HFF-Myc (cell line): ENCODE results near the gene SLC66A2.

ENCODE experiments used
- DNase-seq: peaks from one replicate; pipeline ENCODE4 v3.0.0-alpha.2; 2011; ENCODE audit warnings: low read depth; ENCODE audit errors: extremely low read depth
- H3K4me3 ChIP-seq: replicated peaks from 2 replicates; pipeline ENCODE4 v1.5.1; 2011; ENCODE audit warnings: low read depth, mild to moderate bottlenecking, control low read depth, low read length
- TF ChIP-seq, protein P1 (sequence below): IDR thresholded peaks from 2 replicates; pipeline ENCODE4 v1.5.1; 2012; ENCODE audit warnings: mild to moderate bottlenecking, low read depth, low read length, control low read depth; ENCODE audit errors: missing control alignments

The SLC66A2 gene

DNA sequence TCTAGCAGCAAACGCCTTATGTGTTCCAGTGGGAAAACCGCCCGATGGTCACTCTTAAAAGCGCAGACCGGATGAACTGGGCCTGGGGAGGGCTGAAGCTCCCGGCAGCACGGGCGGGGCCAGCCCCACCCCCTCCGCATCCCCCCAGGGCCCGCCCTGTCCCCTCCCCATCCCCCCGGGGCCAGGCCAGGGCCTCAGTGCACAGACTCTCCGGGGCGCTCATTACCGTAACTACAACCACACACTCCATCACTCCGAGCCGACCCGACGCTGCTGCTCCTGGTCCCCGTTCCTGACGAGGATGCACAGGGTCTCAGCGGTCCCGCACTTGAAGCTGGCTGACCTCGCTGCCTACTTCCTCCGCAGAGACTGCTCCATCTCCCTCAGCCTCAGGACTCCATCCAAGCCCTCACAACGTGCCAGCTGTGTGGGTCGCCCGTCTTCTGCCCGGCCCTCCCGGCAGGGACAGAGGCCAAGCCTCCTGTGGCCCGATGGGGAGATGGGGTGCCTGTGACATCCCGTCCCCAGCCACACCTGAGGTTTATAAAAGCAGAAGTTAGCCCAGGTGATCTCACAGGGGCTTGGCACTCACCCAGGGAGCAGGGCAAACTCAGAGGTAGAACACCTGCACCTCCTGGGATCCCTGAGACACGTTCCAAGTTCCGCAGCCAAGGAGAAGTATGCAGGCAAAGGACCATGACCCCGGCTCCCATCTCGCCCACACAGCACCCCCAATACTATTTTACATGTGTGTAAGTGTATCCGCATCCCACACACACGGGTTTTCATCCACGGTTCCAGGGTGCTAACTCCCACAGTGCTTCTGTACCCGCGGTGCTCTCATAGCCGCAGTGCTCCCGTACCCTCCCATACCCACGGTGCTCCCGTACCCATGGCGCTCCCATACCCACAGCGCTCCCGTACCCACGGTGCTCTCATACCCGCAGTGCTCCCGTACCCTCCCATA is 36.0 kb downstream of the SLC66A2 start:
- DNase-seq, result no peak
- no peak overlapping the region for H3K4me3 ChIP-seq
- TF ChIP-seq, protein P1, sequence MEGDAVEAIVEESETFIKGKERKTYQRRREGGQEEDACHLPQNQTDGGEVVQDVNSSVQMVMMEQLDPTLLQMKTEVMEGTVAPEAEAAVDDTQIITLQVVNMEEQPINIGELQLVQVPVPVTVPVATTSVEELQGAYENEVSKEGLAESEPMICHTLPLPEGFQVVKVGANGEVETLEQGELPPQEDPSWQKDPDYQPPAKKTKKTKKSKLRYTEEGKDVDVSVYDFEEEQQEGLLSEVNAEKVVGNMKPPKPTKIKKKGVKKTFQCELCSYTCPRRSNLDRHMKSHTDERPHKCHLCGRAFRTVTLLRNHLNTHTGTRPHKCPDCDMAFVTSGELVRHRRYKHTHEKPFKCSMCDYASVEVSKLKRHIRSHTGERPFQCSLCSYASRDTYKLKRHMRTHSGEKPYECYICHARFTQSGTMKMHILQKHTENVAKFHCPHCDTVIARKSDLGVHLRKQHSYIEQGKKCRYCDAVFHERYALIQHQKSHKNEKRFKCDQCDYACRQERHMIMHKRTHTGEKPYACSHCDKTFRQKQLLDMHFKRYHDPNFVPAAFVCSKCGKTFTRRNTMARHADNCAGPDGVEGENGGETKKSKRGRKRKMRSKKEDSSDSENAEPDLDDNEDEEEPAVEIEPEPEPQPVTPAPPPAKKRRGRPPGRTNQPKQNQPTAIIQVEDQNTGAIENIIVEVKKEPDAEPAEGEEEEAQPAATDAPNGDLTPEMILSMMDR, result no peak

DNA sequence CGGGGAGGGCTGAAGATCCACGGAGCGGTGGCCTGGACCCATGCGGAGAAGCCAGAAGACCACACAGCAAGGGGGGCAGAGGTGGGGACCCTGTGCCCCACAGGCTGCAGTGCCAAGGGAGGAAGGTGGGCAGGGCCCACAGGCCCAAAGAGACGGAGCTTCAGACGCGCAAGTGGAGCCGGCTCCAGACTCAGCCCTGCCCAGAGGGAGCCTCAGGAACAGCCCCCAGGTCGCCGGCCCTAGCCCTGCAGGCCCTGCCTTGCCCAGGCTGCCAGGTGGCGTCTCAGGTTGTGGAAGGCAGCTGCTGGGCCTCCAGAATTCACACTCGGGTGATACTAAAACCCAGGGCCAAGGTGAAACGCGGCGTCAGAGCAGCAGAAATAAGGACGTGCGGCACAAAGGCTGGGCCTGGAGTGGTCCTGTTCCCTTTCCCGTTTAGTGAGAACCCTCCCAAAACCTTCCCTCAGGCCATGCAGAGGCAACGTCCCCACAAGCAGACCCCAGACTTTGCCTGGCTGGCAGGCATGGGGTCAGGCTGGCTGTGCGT is 36.8 kb downstream of the SLC66A2 start:
- H3K4me3 ChIP-seq, result no peak overlapping the region
- TF ChIP-seq, protein P1, result no peak
- DNase-seq, result no peak

DNA sequence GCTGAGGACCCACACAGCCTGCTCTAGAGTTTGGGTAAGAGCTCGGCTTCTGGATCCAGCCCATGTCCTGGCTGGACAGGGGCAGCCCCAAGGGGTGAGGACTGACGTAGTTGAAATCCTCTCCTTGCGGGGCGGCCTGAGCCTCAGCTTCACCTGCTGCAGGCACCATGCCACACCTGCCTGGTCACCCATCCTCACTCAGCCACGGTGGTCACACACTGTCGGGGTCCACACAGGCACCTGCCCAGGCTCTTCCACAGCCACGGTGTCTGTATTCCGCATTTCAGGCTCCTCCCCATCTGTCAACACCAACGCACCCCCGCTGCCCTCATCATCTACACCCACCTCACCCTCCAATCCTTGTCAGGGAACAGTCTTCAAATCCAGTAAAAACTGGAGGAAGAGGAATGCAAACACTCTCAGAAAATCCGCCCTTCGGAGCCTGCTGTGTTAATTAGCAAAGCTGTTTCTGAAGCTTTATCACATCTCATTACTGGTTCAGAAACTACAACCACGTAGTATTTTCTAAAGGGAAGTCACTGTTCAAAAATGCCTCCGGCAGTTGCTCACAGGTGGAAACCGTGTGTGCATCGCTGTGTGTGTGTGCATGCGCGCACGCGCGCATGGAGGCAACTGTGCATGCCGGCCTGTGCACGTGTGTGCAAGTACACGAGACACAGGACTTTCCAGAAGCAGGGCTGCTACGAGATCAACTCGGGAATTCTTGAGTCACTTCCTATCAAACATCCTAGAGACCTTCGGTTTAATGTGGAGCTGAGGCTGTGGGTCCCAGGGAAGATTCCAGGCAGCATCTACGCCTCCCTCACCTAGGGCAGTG is 38.2 kb downstream of the SLC66A2 start:
- DNase-seq, result no peak
- TF ChIP-seq, protein P1, result no peak
- H3K4me3 ChIP-seq, result no peak overlapping the region

DNA sequence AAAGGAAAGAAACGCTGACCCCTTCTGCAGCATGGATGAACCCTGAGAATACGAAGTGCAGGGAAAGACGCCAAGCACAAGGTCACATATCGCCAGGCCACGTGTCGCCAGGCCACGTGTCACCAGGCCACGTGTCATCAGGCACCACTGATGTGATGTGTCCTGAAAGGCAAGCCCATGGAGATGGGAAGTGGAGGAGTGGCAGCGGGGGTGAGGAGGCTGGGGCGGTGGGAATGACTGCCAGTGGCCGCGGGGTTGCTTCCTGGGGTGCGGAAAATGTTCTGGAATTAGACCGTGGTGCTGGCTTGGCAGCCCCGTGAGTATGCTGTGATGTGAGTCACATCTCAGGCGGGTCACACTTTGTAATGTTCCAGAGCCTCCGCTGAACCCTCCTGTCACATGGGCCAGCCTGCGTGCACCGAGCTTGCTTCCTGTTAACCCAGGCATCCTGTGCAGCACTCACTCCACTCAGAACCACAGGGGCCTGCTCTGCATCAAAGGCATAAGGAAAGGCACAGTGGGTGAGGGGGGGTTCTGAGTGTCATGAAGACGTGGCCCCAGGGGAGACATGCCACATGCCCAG is 39.0 kb downstream of the SLC66A2 start:
- TF ChIP-seq, protein P1, result no peak
- no peak for DNase-seq
- no peak overlapping the region for H3K4me3 ChIP-seq

DNA sequence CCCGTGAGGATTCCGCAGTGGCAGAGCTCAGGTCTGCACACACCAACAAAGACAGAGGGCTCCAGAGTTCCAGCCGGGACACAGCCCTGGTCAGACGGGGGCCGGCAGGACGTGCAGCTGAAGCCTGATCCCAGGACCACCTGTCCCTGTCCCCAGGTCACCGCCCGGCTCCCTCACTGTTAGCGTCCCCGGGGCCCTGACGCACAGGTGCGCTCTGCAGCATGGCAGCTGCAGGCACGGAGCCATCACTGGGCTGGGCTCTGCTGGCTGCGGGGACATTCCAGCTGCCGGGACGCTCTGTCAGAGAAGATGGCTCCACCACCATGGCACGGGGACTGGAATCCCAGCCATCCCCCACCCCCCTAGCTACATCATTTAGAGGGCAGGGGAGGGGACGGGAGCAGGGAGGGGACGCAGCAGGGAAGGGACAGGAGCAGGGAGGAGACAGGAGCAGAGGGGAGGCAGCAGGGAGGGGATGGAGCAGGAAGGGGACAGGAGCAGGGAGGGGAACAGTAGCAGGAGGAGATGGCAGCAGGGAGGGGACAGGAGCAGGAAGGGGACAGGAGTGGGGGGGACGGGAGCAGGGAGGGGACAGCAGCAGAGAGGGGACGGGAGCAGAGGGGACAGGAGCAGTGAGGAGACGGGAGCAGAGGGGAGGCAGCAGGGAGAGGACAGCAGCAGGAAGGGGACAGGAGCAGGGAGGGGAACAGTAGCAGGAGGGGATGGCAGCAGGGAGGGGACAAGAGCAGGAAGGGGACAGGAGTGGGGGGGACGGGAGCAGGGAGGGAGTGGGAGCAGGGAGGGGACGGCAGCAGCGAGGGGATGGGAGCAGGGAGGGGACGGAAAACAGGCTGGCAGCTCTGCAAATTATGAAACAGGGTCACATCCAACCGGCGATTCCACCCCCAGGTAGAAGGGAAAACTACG is 39.8 kb downstream of the SLC66A2 start:
- TF ChIP-seq, protein P1, result no peak
- DNase-seq, result no peak
- H3K4me3 ChIP-seq, result no peak overlapping the region
